SK-N-SH treated with all-trans-retinoic acid at 6 μM for 48 hours (cell line): ENCODE measurements around the gene FAM13A.

Experiments used
- ATAC-seq: fragments of 200-7000 bp; cut with Tn5 transposase; 3 replicates; pipeline ENCODE4 v1.9.1; 2020; ENCODE audit warnings: mild to moderate bottlenecking, moderate library complexity
- ARNTL ChIP-seq: fragments of 450-650 bp; formaldehyde crosslinking; IDR thresholded peaks from 2 replicates; pipeline ENCODE4 v1.5.0; 2020; ENCODE audit warnings: low read depth, mild to moderate bottlenecking, moderate library complexity, borderline replicate concordance
- CSDC2 ChIP-seq: fragments of 250-450 bp; sonication (Bioruptor Pico); IDR thresholded peaks from 2 replicates; pipeline ENCODE4 v1.5.0; 2020; ENCODE audit warnings: mild to moderate bottlenecking, moderate library complexity
- ESRRG ChIP-seq: fragments of 250-450 bp; sonication (Bioruptor Pico); IDR thresholded peaks from 2 replicates; pipeline ENCODE4 v1.6.1; 2021; ENCODE audit warnings: mild to moderate bottlenecking
- GLIS3 ChIP-seq: fragments of 250-450 bp; sonication (Bioruptor Pico); IDR thresholded peaks from 2 replicates; pipeline ENCODE4 v1.5.0; 2020; ENCODE audit warnings: mild to moderate bottlenecking, moderate library complexity
- OSR1 ChIP-seq: fragments of 250-450 bp; sonication (Bioruptor Pico); IDR thresholded peaks from 2 replicates; pipeline ENCODE4 v1.8.0; 2022; ENCODE audit warnings: moderate library complexity, mild to moderate bottlenecking, inconsistent platforms
- PPARA ChIP-seq: fragments of 250-450 bp; sonication (Bioruptor Pico); IDR thresholded peaks from 2 replicates; pipeline ENCODE4 v1.5.0; 2020; ENCODE audit warnings: mild to moderate bottlenecking, borderline replicate concordance
- TOX ChIP-seq: fragments of 250-450 bp; sonication (Bioruptor Pico); IDR thresholded peaks from 2 replicates; pipeline ENCODE4 v1.8.0; 2021; ENCODE audit warnings: mild to moderate bottlenecking, moderate library complexity, borderline replicate concordance
- ZC3H10 ChIP-seq: fragments of 250-450 bp; sonication (Bioruptor Pico); IDR thresholded peaks from 2 replicates; pipeline ENCODE4 v1.5.1; 2021; ENCODE audit warnings: mild to moderate bottlenecking, moderate library complexity
- ZFP3 ChIP-seq: fragments of 250-450 bp; sonication (Bioruptor Pico); IDR thresholded peaks from 2 replicates; pipeline ENCODE4 v1.5.0; 2020; ENCODE audit warnings: mild to moderate bottlenecking, moderate library complexity
- ZFP30 ChIP-seq: fragments of 450-650 bp; formaldehyde crosslinking; IDR thresholded peaks from 2 replicates; pipeline ENCODE4 v1.5.0; 2022; ENCODE audit warnings: mild to moderate bottlenecking, moderate library complexity
- ZNF565 ChIP-seq: fragments of 450-650 bp; formaldehyde crosslinking; conservative IDR thresholded peaks from 2 replicates; pipeline ENCODE4 v1.5.0; 2020; ENCODE audit warnings: low read depth, mild to moderate bottlenecking, moderate library complexity
- ZNF70 ChIP-seq: fragments of 450-650 bp; formaldehyde crosslinking; IDR thresholded peaks from 2 replicates; pipeline ENCODE4 v1.5.0; 2020; ENCODE audit warnings: mild to moderate bottlenecking, moderate library complexity
- ZNF8 ChIP-seq: fragments of 450-650 bp; formaldehyde crosslinking; IDR thresholded peaks from 2 replicates; pipeline ENCODE4 v1.5.0; 2020; ENCODE audit warnings: mild to moderate bottlenecking, moderate library complexity
- TF ChIP-seq, protein P1 (sequence below): fragments of 250-450 bp; sonication (Bioruptor Pico); IDR thresholded peaks from 2 replicates; pipeline ENCODE4 v1.5.0; 2020; ENCODE audit warnings: mild to moderate bottlenecking, moderate library complexity
- TF ChIP-seq, protein P2 (sequence below): fragments of 250-450 bp; sonication (Bioruptor Pico); IDR thresholded peaks from 2 replicates; pipeline ENCODE4 v1.8.0; 2020; ENCODE audit warnings: mild to moderate bottlenecking, moderate library complexity, borderline replicate concordance
- TF ChIP-seq, protein P3 (sequence below): fragments of 250-450 bp; sonication (Bioruptor Pico); IDR thresholded peaks from 2 replicates; pipeline ENCODE4 v1.8.0; 2021; ENCODE audit warnings: low read depth, mild to moderate bottlenecking, moderate library complexity, borderline replicate concordance
- TF ChIP-seq, protein P4 (sequence below): fragments of 250-450 bp; sonication (Bioruptor Pico); IDR thresholded peaks from 2 replicates; pipeline ENCODE4 v1.5.1; 2020; ENCODE audit warnings: low read depth, mild to moderate bottlenecking, moderate library complexity
- TF ChIP-seq, protein P5 (sequence below): fragments of 250-450 bp; sonication (Bioruptor Pico); IDR thresholded peaks from 2 replicates; pipeline ENCODE4 v1.5.1; 2021; ENCODE audit warnings: mild to moderate bottlenecking, moderate library complexity

FAM13A gene

DNA sequence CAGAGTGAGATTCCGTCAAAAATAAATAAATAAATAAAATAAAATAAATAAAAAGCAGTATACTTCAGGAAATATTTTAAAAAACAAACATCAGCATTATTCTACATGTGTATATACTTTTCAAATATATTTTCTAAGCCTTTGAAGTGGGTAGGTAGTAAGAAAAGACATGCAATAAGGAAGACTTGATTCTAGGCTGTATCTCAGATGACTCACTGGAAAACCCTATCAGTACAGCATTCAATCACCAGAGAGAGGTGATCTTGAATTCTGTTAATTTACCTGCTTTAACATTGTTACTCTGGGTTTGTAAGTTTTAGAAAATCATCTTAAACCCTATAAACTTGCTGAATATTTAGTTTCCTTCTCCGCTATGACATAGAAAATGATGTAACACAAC, 252.8 kb downstream of the FAM13A start:
- ATAC-seq, result no peak
- no peak for TF ChIP-seq ZFP30
- no peak for TF ChIP-seq TOX (CRISPR knock-in tag)
- TF ChIP-seq, all 23 proteins: peak for 0

DNA sequence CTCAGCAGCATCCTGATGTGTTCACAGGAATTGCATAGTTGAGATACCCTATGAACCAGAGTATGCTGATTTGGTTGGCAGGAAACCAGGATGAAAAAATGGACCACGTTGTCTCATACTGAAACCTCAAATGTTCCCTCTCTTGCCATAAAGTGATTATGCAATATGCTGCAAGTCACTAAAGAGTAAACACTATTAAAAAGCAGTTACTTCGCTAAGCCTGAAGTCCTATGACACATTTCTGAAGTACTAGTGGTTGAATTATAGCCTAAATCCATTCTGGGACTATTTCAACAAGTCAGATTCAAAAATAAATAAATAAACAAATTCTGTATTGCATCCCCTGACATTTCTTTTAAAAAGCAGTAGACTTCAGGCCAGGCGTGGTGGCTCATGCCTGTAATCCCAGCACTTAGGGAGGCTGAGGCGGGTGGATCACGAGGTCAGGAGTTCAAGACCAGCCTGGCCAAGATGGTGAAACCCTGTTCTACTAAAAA, 253.3 kb downstream of the FAM13A start:
- no peak for ATAC-seq
- TF ChIP-seq ZFP3 (CRISPR knock-in tag), result no peak
- TF ChIP-seq ZC3H10 (CRISPR knock-in tag), result no peak
- no peak for TF ChIP-seq PPARA (CRISPR knock-in tag)
- TF ChIP-seq GLIS3 (CRISPR knock-in tag), result no peak
- no peak for TF ChIP-seq ZFP30
- TF ChIP-seq, protein P1, sequence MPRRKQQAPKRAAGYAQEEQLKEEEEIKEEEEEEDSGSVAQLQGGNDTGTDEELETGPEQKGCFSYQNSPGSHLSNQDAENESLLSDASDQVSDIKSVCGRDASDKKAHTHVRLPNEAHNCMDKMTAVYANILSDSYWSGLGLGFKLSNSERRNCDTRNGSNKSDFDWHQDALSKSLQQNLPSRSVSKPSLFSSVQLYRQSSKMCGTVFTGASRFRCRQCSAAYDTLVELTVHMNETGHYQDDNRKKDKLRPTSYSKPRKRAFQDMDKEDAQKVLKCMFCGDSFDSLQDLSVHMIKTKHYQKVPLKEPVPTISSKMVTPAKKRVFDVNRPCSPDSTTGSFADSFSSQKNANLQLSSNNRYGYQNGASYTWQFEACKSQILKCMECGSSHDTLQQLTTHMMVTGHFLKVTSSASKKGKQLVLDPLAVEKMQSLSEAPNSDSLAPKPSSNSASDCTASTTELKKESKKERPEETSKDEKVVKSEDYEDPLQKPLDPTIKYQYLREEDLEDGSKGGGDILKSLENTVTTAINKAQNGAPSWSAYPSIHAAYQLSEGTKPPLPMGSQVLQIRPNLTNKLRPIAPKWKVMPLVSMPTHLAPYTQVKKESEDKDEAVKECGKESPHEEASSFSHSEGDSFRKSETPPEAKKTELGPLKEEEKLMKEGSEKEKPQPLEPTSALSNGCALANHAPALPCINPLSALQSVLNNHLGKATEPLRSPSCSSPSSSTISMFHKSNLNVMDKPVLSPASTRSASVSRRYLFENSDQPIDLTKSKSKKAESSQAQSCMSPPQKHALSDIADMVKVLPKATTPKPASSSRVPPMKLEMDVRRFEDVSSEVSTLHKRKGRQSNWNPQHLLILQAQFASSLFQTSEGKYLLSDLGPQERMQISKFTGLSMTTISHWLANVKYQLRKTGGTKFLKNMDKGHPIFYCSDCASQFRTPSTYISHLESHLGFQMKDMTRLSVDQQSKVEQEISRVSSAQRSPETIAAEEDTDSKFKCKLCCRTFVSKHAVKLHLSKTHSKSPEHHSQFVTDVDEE (CRISPR knock-in tag), result no peak
- TF ChIP-seq, protein P2, sequence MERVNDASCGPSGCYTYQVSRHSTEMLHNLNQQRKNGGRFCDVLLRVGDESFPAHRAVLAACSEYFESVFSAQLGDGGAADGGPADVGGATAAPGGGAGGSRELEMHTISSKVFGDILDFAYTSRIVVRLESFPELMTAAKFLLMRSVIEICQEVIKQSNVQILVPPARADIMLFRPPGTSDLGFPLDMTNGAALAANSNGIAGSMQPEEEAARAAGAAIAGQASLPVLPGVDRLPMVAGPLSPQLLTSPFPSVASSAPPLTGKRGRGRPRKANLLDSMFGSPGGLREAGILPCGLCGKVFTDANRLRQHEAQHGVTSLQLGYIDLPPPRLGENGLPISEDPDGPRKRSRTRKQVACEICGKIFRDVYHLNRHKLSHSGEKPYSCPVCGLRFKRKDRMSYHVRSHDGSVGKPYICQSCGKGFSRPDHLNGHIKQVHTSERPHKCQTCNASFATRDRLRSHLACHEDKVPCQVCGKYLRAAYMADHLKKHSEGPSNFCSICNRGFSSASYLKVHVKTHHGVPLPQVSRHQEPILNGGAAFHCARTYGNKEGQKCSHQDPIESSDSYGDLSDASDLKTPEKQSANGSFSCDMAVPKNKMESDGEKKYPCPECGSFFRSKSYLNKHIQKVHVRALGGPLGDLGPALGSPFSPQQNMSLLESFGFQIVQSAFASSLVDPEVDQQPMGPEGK, result no peak
- TF ChIP-seq, protein P3, sequence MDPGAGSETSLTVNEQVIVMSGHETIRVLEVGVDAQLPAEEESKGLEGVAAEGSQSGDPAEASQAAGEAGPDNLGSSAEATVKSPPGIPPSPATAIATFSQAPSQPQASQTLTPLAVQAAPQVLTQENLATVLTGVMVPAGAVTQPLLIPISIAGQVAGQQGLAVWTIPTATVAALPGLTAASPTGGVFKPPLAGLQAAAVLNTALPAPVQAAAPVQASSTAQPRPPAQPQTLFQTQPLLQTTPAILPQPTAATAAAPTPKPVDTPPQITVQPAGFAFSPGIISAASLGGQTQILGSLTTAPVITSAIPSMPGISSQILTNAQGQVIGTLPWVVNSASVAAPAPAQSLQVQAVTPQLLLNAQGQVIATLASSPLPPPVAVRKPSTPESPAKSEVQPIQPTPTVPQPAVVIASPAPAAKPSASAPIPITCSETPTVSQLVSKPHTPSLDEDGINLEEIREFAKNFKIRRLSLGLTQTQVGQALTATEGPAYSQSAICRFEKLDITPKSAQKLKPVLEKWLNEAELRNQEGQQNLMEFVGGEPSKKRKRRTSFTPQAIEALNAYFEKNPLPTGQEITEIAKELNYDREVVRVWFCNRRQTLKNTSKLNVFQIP (CRISPR knock-in tag), result no peak
- TF ChIP-seq, protein P4, sequence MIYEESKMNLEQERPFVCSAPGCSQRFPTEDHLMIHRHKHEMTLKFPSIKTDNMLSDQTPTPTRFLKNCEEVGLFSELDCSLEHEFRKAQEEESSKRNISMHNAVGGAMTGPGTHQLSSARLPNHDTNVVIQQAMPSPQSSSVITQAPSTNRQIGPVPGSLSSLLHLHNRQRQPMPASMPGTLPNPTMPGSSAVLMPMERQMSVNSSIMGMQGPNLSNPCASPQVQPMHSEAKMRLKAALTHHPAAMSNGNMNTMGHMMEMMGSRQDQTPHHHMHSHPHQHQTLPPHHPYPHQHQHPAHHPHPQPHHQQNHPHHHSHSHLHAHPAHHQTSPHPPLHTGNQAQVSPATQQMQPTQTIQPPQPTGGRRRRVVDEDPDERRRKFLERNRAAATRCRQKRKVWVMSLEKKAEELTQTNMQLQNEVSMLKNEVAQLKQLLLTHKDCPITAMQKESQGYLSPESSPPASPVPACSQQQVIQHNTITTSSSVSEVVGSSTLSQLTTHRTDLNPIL (CRISPR knock-in tag), result no peak
- no peak for TF ChIP-seq ZNF70 (CRISPR knock-in tag)
- no peak for TF ChIP-seq ARNTL
- no peak for TF ChIP-seq ZNF8 (CRISPR knock-in tag)
- TF ChIP-seq ZNF565, result no peak
- no peak for TF ChIP-seq ESRRG
- TF ChIP-seq, protein P5, sequence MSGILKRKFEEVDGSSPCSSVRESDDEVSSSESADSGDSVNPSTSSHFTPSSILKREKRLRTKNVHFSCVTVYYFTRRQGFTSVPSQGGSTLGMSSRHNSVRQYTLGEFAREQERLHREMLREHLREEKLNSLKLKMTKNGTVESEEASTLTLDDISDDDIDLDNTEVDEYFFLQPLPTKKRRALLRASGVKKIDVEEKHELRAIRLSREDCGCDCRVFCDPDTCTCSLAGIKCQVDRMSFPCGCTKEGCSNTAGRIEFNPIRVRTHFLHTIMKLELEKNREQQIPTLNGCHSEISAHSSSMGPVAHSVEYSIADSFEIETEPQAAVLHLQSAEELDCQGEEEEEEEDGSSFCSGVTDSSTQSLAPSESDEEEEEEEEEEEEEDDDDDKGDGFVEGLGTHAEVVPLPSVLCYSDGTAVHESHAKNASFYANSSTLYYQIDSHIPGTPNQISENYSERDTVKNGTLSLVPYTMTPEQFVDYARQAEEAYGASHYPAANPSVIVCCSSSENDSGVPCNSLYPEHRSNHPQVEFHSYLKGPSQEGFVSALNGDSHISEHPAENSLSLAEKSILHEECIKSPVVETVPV (CRISPR knock-in tag), result no peak
- TF ChIP-seq, all 23 proteins: peak for 0

DNA sequence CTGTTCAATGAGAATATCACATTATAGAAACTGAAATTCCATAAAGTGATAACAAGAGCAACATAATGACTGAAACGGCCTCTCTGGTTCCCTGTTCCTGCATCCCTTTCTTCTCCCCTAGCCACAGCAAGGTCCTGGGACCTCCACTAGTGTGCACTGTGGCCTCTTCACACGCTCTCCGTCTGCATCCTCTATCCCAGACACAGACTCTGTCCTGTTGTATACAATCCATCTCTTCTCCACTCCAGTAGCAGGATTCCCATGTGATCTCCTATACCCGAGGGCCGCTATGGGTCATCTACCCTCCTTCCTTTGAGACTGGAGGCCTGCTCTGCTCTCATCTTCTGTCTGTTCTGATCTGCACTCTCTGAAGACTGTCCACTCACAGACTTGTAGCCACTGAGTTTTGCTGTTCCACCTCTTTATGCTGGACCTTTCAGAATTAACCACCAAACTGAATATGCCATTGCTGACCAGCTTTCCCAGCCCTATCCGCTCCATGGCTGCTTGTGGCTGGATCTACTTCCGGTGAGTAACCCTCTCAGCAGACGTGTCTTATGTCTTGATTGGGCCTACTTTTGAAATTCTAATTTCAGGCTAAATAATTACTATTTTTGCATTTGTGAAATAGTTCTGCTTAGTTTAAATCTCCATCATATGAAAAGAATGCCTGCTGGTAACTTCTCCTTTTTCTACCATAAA, 254.2 kb downstream of the FAM13A start:
- ATAC-seq, result no peak
- TF ChIP-seq OSR1 (CRISPR knock-in tag), result no peak
- TF ChIP-seq, protein P2, result no peak
- no peak for TF ChIP-seq ARNTL
- no peak for TF ChIP-seq TOX (CRISPR knock-in tag)
- TF ChIP-seq, protein P3 (CRISPR knock-in tag), result no peak
- TF ChIP-seq, protein P5 (CRISPR knock-in tag), result no peak
- TF ChIP-seq ZNF8 (CRISPR knock-in tag), result no peak
- no peak for TF ChIP-seq PPARA (CRISPR knock-in tag)
- TF ChIP-seq GLIS3 (CRISPR knock-in tag), result no peak
- no peak for TF ChIP-seq ESRRG
- TF ChIP-seq CSDC2 (CRISPR knock-in tag), result no peak
- no peak for TF ChIP-seq ZNF70 (CRISPR knock-in tag)
